GM12872 (cell line): ENCODE results near the gene PVALEF.

Experiments used
- CTCF ChIP-seq: IDR thresholded peaks from 3 replicates; pipeline ENCODE4 v1.5.1; 2011; ENCODE audit warnings: low read depth, mild to moderate bottlenecking, low read length, moderate library complexity; ENCODE audit not compliant: insufficient read depth

Gene PVALEF

GRCh38 chr17:81208651-81209050, 43.3 kb downstream of the PVALEF start:
- TF ChIP-seq CTCF = no peak

GRCh38 chr17:81209141-81209540, 43.8 kb downstream of the PVALEF start:
- TF ChIP-seq CTCF = no peak

- no peak for TF ChIP-seq CTCF
Measured at GRCh38 chr17:81210466-81210865, 45.2 kb downstream of the PVALEF start.

- no peak for TF ChIP-seq CTCF
Measured at GRCh38 chr17:81210868-81211267, 45.6 kb downstream of the PVALEF start.

GRCh38 chr17:81212365-81212764, 47.1 kb downstream of the PVALEF start:
- TF ChIP-seq CTCF = no peak

- no peak for TF ChIP-seq CTCF
Measured at GRCh38 chr17:81213978-81214377, 48.7 kb downstream of the PVALEF start.

GRCh38 chr17:81217491-81217890, 52.2 kb downstream of the PVALEF start:
- no peak for TF ChIP-seq CTCF

- no peak for TF ChIP-seq CTCF
Measured at GRCh38 chr17:81218459-81218858, 53.2 kb downstream of the PVALEF start.
